Naive thymus-derived CD8-positive, alpha-beta T cell (primary cell): ENCODE measurements around the gene ABCA7. TPM values are rescaled to one million over a fixed set of nuclear protein-coding genes. Genes with fewer than 3 reads are reported as not detected.

ENCODE experiments used
- ATAC-seq, 2 donors: fragments of 150-1000 bp; cut with Tn5 transposase in 1 of 2; sonication (Bioruptor Pico), chemical (Tn5 transposase) in 1 of 2; 1 replicate in 1 of 2; 2 replicates in 1 of 2; pipeline ENCODE4 v1.10.0; 2021; ENCODE audit warnings: mild to moderate bottlenecking in 2 of 2, moderate library complexity in 2 of 2
- POLR2A ChIA-PET: fragments of 350-600 bp; sonication (Branson Sonifier 250); formaldehyde crosslinking; loops from one replicate; lab custom pipeline; 2021; ENCODE audit warnings: antibody characterized with exemption; lab: Charles Lee
- DNase-seq, 10 donors: peaks; one replicate each; pipeline versions ENCODE4 v3.0.0 to v3.0.0-alpha.2; 2020 to 2022
- H3K27ac Mint-ChIP-seq, 10 donors: one replicate each; pipeline ENCODE4 v1.8.0; 2020 to 2022; ENCODE audit warnings: mild to moderate bottlenecking in 10 of 10, mixed read lengths in 10 of 10, moderate library complexity in 4 of 10, inconsistent platforms in 1 of 10
- H3K27me3 Mint-ChIP-seq, 5 donors: one replicate each; pipeline ENCODE4 v1.8.0; 2021 to 2022; ENCODE audit warnings: mixed read lengths in 5 of 5
- H3K36me3 Mint-ChIP-seq, 3 donors: one replicate each; pipeline ENCODE4 v1.8.0; 2020 to 2022; ENCODE audit warnings: mixed read lengths in 3 of 3, mild to moderate bottlenecking in 2 of 3, inconsistent platforms in 1 of 3
- H3K4me1 Mint-ChIP-seq, 4 donors: one replicate each; pipeline ENCODE4 v1.8.0; 2021 to 2022; ENCODE audit warnings: mixed read lengths in 4 of 4
- H3K4me3 Mint-ChIP-seq, 10 donors: one replicate each; pipeline ENCODE4 v1.8.0; 2020 to 2022; ENCODE audit warnings: mild to moderate bottlenecking in 10 of 10, mixed read lengths in 10 of 10, moderate library complexity in 6 of 10, inconsistent platforms in 1 of 10
- H3K9me3 Mint-ChIP-seq, 9 donors: one replicate each; pipeline ENCODE4 v1.8.0; 2020 to 2022; ENCODE audit warnings: mixed read lengths in 9 of 9, mild to moderate bottlenecking in 3 of 9, inconsistent platforms in 1 of 9, moderate library complexity in 1 of 9
- polyA plus RNA-seq, 3 donors: library from polyadenylated mRNA; unstranded; fragments of 300-500 nt; fragmentation: Illumina TruSeq; gene quantifications; one replicate each; pipeline ENCODE4 v1.2.3, GENCODE V29; 2021
- total RNA-seq, 8 experiments: library from RNA in 2 of 8; stranded (reverse) in 2 of 8; gene quantifications; one replicate each; pipeline ENCODE4 v1.2.3 and lab custom pipeline; 2021 to 2026

ABCA7 gene
- total and polyA plus RNA-seq, 5 experiments from 2014 or later, result 4.2 to 232 (median 14.4) TPM

- Mint-ChIP-seq H3K4me3 (peak overlapping the region in 9 of 10 donors; percentile 46 to 96 (median 78)), H3K27me3 (no peaks in the 10 kb centered on the region), H3K36me3 (peaks cover 0 to 82% (median 27%) of the 10 kb centered on the region in 3 donors), H3K9me3 (no peaks in the 10 kb centered on the region), H3K4me1 (peaks cover 19 to 64% (median 55%) of the 10 kb centered on the region in 4 donors), H3K27ac (peak overlapping the region; percentile 46 to 100 (median 98))
- no peak for ATAC-seq
- POLR2A ChIA-PET, result interaction anchor here (0.9 to 31.7 kb wide), 12 partner anchors 1 to 188 kb away, joined by 3 to 2279 read pairs (median 90); partner anchors contain the start of genes ABCA7, ARHGAP45, CIRBP and CNN2
- peak in 4 of 10 donors; percentile 25 to 65 (median 35) for DNase-seq
Measured at GRCh38 chr19:1080360-1081161, 40.7 kb downstream of the ABCA7 start.

GRCh38 chr19:1081301-1082164 is 41.6 kb downstream of the ABCA7 start:
- Mint-ChIP-seq H3K9me3 (no peaks in the 10 kb centered on the region), H3K36me3 (peaks cover 0 to 81% (median 20%) of the 10 kb centered on the region in 3 donors), H3K27ac (peak overlapping the region; percentile 75 to 99 (median 90)), H3K4me3 (peak overlapping the region; percentile 46 to 96 (median 72)), H3K4me1 (peaks cover 14 to 68% (median 52%) of the 10 kb centered on the region in 4 donors), H3K27me3 (no peaks in the 10 kb centered on the region)
- POLR2A ChIA-PET, result interaction anchor here (0.7 to 31.7 kb wide), 11 partner anchors 0 to 188 kb away, joined by 3 to 2279 read pairs (median 173); partner anchors contain the start of genes ABCA7, ARHGAP45, CIRBP and CNN2
- DNase-seq (peak in 3 of 10 donors; percentile 20 to 37 (median 27)), ATAC-seq (peak in 1 of 2 donors; percentile 2)

GRCh38 chr19:1082165-1082927 is 42.4 kb downstream of the ABCA7 start:
- DNase-seq, result peak; percentile 71 to 97 (median 86)
- peaks cover 0 to 81% (median 16%) of the 10 kb centered on the region in 3 donors for H3K36me3 Mint-ChIP-seq
- ATAC-seq, result peak; percentile 51 to 79
- no peaks in the 10 kb centered on the region for H3K9me3 Mint-ChIP-seq
- peak overlapping the region; percentile 75 to 99 (median 89) for H3K27ac Mint-ChIP-seq
- H3K4me3 Mint-ChIP-seq, result peak overlapping the region in 9 of 10 donors; percentile 50 to 90 (median 73)
- POLR2A ChIA-PET, result interaction anchor here (0.7 to 31.7 kb wide), 12 partner anchors 0 to 187 kb away, joined by 3 to 2279 read pairs (median 90); partner anchors contain the start of genes ABCA7, ARHGAP45, CIRBP and CNN2
- peaks cover 10 to 63% (median 49%) of the 10 kb centered on the region in 4 donors for H3K4me1 Mint-ChIP-seq
- no peaks in the 10 kb centered on the region for H3K27me3 Mint-ChIP-seq

- Mint-ChIP-seq H3K9me3 (no peaks in the 10 kb centered on the region), H3K27me3 (no peaks in the 10 kb centered on the region), H3K27ac (peak overlapping the region in 9 of 10 donors; percentile 60 to 89 (median 75)), H3K4me3 (peak overlapping the region in 5 of 10 donors; percentile 14 to 81 (median 42)), H3K36me3 (peaks cover 0 to 79% (median 13%) of the 10 kb centered on the region in 3 donors), H3K4me1 (peaks cover 16 to 72% (median 53%) of the 10 kb centered on the region in 4 donors)
- ATAC-seq (no peak), DNase-seq (peak in 4 of 10 donors; percentile 9 to 64 (median 18))
- POLR2A ChIA-PET, result interaction anchor here (1.1 to 31.7 kb wide), 8 partner anchors 1 to 186 kb away, joined by 4 to 2279 read pairs (median 694); partner anchors contain the start of genes ABCA7, ARHGAP45, CIRBP and CNN2
Measured at GRCh38 chr19:1082928-1083816, 43.3 kb downstream of the ABCA7 start.

GRCh38 chr19:1084024-1084868 is 44.3 kb downstream of the ABCA7 start:
- Mint-ChIP-seq H3K4me1 (peaks cover 21 to 82% (median 61%) of the 10 kb centered on the region in 4 donors), H3K27me3 (no peaks in the 10 kb centered on the region), H3K4me3 (peak overlapping the region in 8 of 10 donors; percentile 18 to 81 (median 38)), H3K36me3 (peaks cover 0 to 71% (median 11%) of the 10 kb centered on the region in 3 donors), H3K9me3 (no peaks in the 10 kb centered on the region), H3K27ac (peak overlapping the region in 9 of 10 donors; percentile 67 to 93 (median 89))
- POLR2A ChIA-PET, result interaction anchor here (0.5 to 31.7 kb wide), 10 partner anchors 2 to 221 kb away, joined by 4 to 2279 read pairs (median 397); partner anchors contain the start of genes ABCA7, ARHGAP45, CIRBP and CNN2
- ATAC-seq (no peak), DNase-seq (peak in 4 of 10 donors; percentile 17 to 66 (median 23))

GRCh38 chr19:1085053-1085658 is 45.2 kb downstream of the ABCA7 start:
- Mint-ChIP-seq H3K27ac (peak overlapping the region; percentile 67 to 93 (median 88)), H3K9me3 (peaks cover 0 to 2% (median 0%) of the 10 kb centered on the region in 9 donors), H3K4me3 (peak overlapping the region in 8 of 10 donors; percentile 11 to 78 (median 54)), H3K27me3 (no peaks in the 10 kb centered on the region), H3K36me3 (peaks cover 0 to 62% (median 11%) of the 10 kb centered on the region in 3 donors), H3K4me1 (peaks cover 21 to 84% (median 64%) of the 10 kb centered on the region in 4 donors)
- peak in 1 of 10 donors; percentile 26 for DNase-seq
- ATAC-seq, result no peak
- POLR2A ChIA-PET, result interaction anchor here (1.6 to 31.7 kb wide), 7 partner anchors 13 to 184 kb away, joined by 7 to 2279 read pairs (median 621); partner anchors contain the start of genes ABCA7, ARHGAP45, CIRBP and CNN2

GRCh38 chr19:1085676-1086442 is 46.0 kb downstream of the ABCA7 start:
- ATAC-seq (no peak), DNase-seq (peak in 2 of 10 donors; percentile 13 to 25)
- peaks cover 0 to 2% (median 0%) of the 10 kb centered on the region in 9 donors for H3K9me3 Mint-ChIP-seq
- H3K27ac Mint-ChIP-seq, result peak overlapping the region; percentile 67 to 98 (median 88)
- H3K36me3 Mint-ChIP-seq, result peaks cover 0 to 58% (median 11%) of the 10 kb centered on the region in 3 donors
- peaks cover 23 to 81% (median 65%) of the 10 kb centered on the region in 4 donors for H3K4me1 Mint-ChIP-seq
- peak overlapping the region in 6 of 10 donors; percentile 18 to 78 (median 40) for H3K4me3 Mint-ChIP-seq
- H3K27me3 Mint-ChIP-seq, result no peaks in the 10 kb centered on the region
- POLR2A ChIA-PET, result interaction anchor here (0.6 to 31.7 kb wide), 9 partner anchors 14 to 1078 kb away, joined by 3 to 2279 read pairs (median 173); partner anchors contain the start of genes ABCA7, ARHGAP45, CIRBP and CNN2

GRCh38 chr19:1086613-1087012 is 46.7 kb downstream of the ABCA7 start:
- H3K4me3 Mint-ChIP-seq, result peak overlapping the region in 4 of 10 donors; percentile 18 to 42 (median 29)
- peaks cover 0 to 59% (median 11%) of the 10 kb centered on the region in 3 donors for H3K36me3 Mint-ChIP-seq
- DNase-seq, result peak in 3 of 10 donors; percentile 21 to 47 (median 46)
- peak overlapping the region in 9 of 10 donors; percentile 33 to 98 (median 85) for H3K27ac Mint-ChIP-seq
- no peak for ATAC-seq
- peaks cover 0 to 2% (median 0%) of the 10 kb centered on the region in 9 donors for H3K9me3 Mint-ChIP-seq
- POLR2A ChIA-PET, result interaction anchor here (1.2 to 31.7 kb wide), 8 partner anchors 14 to 106 kb away, joined by 3 to 2279 read pairs (median 397); partner anchors contain the start of genes ABCA7, ARHGAP45, CNN2 and GPX4
- H3K27me3 Mint-ChIP-seq, result no peaks in the 10 kb centered on the region
- peaks cover 24 to 77% (median 65%) of the 10 kb centered on the region in 4 donors for H3K4me1 Mint-ChIP-seq
